Measurements from ENCODE around the gene MBD3.

- no peak for TF ChIP-seq CTCF (IDR thresholded peaks at IDR 0.05)
- no peak for TF ChIP-seq POLR2A (IDR thresholded peaks at IDR 0.05)
- no peak for TF ChIP-seq POLR2AphosphoS5 (IDR thresholded peaks at IDR 0.05)
These were observed 63.2 kb downstream of the MBD3 start for GRCh38 chr19:1529430-1529816.

Measured in transverse colon (tissue), 4 donors.